Fibroblast of skin of left quadriceps (primary cell): ENCODE results near the gene FGF2.
"Not testable (repeated sequence)": the region's sequence is repeated elsewhere in the genome, so short reads cannot be mapped to it uniquely, and the experiment has no call there.

Experiments used
- DNase-seq, 2 experiments: peaks; one replicate each; pipeline ENCODE4 v3.0.0-alpha.2; 2013; ENCODE audit warnings: low read depth in 2 of 2

FGF2 gene

DNA sequence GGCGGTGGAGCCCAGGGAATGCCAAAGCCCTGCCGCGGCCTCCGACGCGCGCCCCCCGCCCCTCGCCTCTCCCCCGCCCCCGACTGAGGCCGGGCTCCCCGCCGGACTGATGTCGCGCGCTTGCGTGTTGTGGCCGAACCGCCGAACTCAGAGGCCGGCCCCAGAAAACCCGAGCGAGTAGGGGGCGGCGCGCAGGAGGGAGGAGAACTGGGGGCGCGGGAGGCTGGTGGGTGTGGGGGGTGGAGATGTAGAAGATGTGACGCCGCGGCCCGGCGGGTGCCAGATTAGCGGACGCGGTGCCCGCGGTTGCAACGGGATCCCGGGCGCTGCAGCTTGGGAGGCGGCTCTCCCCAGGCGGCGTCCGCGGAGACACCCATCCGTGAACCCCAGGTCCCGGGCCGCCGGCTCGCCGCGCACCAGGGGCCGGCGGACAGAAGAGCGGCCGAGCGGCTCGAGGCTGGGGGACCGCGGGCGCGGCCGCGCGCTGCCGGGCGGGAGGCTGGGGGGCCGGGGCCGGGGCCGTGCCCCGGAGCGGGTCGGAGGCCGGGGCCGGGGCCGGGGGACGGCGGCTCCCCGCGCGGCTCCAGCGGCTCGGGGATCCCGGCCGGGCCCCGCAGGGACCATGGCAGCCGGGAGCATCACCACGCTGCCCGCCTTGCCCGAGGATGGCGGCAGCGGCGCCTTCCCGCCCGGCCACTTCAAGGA is at the start of gene FGF2:
FGF2 (plus strand) TSS at position 279 of the 705 bp plus-strand sequence; CDS start at position 623, 344 bp downstream.
- peak; percentile 59 to 64 for DNase-seq

DNA sequence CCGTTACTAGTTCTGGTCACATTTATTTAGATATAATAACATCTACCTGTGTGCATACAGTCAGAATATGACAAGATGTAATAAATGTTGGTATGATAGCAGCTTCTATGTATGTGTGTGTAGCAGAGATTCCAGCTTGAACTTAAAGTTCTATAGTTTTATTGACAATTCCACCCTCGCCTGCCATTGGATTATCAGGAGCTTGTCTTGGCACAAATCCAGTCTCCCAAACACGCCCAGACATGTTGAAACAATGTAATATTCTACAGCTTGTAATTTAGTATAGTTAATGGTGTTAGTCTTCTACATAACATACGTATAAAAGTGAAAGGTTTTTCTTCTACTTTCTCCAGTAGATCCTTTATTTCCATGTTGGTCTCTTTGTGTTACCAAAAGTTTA is 49.7 kb upstream of the FGF2 start:
- DNase-seq: no peak

DNA sequence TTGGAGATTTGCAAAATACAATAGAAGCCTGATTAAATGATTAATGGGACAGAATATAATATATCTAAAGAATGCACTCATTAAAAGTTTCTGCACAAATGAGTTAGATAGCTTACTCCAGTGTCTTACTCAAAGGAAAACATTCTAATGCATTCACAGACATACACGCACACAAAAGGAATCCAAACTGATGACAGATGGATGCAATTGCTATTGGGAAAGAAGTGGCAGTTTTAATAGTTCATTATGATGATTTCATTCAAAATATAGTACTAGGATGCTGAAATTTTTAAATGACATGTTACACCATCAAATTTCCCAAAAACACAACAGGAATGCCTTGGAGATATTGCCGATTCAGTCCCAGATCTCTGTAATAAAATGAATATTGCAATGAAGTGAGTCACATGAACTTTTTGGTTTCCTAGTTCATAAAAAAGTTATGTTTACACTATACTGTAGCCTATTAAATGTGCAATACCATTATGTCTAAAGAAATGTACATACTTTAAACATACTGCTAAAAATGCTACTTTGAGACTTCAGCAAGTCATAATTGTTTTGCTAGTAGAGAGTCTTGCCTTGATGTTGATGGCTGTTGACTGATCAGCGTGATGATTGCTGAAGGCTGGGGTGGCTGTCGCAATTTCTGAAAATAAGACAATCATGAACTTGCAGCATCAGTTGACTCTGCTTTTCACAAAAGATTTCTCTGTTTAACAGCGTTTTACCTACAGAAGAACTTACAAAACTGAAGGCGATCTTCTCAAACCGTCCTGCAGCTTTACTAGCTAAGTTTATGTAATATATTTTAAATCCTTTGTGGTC is 48.6 kb upstream of the FGF2 start:
- peak; percentile 98 for DNase-seq

DNA sequence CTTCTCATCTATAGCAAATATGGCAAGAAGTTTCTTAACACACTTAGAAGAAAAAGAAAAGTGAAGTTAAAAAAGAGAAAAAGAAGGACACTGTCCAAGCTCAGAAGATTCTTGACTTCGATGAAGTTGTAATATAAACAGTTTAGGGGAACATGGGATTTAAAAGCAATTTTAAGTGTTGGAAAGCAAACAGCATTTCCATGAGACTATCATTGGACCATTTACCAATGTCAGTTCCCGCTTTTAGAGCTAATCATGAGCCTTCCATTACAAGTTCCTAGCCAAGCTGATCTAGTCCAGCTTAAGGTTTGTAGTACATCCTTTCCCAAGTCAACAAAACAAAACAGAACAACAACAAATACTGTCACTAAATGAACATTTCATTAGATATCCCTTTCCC is 45.1 kb upstream of the FGF2 start:
- DNase-seq: no peak

DNA sequence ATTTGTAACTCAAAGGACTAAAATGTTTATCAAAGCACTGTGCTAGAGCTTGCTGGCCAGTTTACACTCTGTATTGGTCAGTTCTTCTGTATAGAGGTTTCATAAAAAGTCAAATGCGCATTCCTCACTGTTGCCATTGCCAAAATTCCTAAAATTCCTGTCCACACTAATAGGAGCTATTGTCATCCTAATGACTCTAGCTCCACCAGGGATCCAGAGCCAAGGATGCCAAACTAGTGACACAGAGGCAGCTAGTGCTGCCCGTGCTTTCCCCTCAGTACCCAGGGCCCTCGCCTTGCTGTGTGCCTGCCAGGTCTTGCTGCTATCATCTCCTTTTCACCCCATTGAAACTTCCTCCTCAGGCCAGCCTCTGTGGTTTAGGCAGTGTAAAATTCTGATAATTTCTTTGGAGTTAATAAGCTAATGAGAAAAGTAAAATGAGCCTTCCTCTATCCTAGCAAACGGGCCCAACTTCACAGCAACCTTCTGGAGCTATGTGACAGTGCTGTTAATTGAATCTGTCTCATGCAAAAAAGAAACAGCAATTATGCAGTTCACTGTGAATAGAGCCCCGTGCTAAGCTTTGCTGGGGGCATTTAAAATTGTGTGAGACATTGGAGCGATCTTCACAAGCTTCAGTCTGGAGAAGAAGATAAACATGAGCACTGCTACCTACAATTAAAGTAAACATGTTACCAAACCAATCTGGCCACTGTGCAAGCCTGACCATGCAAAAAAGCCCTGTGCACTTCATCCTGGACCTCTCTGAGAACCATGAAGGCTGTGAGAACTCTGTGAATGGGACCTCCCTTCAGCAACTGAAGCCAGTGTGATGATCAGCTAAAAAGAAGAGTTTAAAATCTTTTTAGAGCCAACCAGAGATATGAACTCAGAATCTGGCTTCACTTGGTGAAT is 43.1 kb upstream of the FGF2 start:
- DNase-seq: peak; percentile 81 to 83

DNA sequence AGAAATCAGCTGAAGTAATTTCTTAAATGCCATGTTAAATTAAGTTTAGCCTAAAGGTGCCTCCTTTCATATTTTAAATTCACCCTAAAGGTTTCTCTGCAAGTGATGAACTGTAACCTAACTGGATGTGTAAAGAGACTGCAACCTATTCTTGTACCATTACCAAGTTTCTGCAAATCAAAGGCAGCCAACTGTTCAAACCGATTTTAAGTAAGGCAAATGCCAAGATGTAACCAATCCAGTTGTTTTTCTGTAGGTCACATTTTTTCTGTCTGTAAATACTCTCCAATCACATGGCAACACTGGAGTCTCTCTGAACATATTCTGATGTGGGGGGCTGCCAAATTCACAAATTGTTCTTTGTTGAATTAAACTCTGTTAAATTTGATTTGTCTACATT is 42.4 kb upstream of the FGF2 start:
- DNase-seq: no peak

DNA sequence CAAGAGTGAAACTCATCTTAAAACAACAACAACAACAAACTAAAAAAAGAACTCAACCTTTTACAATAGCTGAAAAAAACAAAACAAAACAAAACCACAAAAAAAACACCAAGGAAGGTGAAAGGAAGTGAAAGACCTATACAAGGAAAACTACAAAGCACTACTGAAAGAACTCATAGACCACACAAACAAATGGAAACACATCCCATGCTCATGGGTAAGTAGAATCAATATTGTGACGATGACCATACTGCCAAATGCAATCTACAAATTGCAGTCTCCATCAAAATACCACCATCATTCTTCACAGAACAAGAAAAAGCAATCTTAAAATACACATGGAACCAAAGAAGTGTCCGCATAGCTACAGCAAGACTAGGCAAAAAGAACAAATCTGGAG is 41.5 kb upstream of the FGF2 start:
- no peak for DNase-seq

DNA sequence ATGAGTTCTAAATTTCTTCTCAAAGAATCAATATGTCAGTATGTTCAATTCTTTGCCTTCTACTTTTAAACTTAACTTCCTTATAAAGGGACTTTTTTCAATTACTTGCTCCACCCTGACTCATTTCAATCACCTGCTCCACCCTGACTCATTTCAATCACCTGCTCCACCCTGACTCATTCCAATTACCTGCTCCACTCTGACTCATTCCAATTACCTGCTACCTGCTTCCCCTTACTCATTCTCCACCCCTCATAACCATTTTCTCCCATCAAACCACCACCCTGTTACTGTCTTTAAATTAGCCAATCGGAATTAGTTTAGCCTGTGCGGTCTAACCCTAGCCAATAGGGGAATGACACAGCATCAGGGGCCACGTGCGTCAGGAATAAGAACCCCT is 40.3 kb upstream of the FGF2 start:
- DNase-seq: not testable (repeated sequence)

DNA sequence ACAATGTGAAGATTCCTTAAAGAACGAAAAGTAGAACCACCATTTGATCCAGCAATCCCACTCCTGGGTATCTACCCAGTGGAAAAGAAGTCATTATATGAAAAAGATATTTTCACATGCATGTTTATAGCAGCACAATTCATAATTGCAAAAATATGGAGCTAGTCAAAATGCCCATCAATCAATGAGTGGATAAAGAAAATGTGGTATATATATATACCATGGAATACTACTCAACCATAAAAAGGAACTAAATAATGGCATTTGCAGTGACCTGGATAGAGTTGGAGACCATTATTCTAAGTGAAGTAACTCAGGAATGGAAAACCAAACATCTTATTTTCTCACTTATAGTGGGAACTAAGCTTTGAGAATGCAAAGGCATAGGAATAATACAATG is 39.7 kb upstream of the FGF2 start:
- DNase-seq: not testable (repeated sequence)

DNA sequence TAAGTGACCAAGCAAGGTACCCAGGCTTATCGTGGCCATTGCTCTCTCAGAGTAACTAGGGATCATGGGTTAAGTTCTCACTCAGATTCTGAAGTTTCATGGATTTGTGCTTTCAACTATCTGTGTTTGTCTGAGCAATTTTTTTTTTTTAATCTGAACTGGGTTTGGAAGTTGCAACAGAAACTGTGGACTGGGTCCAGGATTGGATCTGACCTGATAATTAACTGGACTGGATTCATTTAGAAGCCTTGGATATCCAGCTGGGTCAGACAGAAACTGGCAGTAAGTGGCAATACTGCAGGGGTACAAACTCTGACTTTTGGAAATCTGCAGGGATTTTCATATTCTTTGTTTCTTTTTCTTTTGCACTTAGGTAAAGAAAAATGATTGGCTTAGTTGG is 38.7 kb upstream of the FGF2 start:
- no peak for DNase-seq

DNA sequence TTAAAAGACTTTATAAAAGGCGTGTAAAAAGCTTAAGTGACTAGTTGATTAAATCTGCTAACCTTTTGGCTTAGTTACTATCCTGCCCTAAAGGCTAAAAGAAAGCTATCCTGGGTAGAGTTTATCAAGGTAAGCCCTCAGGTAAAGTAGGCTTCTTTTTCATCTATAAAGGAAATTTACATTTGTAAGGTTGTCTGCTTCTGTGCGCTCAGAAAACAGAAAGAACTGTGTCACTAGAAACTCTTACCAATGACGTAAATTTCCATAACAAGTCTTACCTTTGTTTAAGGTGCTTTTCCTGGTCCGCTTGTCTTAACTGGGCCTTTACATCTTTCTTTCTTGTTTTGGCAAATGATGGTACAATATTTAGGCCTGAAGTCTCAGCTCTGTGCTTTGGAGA is 37.7 kb upstream of the FGF2 start:
- no peak for DNase-seq

DNA sequence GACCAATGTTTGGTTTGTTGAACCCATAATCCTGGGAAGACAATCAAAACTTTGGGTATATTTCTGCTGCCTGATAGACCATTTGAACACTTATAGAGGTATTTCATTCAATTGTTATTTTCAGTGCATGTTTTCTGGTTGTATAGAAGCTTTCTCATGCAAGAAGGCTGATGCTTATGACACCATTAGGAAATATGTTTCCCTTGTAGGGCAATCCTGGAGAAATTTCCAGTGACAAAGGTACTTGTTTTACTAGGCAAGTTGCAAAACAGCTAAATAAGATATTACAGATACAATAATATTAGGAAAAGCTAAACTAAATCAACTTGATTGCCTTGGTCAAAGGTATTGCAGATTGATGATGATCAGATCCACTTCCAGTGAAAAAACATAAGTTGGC is 32.8 kb upstream of the FGF2 start:
- no peak for DNase-seq

DNA sequence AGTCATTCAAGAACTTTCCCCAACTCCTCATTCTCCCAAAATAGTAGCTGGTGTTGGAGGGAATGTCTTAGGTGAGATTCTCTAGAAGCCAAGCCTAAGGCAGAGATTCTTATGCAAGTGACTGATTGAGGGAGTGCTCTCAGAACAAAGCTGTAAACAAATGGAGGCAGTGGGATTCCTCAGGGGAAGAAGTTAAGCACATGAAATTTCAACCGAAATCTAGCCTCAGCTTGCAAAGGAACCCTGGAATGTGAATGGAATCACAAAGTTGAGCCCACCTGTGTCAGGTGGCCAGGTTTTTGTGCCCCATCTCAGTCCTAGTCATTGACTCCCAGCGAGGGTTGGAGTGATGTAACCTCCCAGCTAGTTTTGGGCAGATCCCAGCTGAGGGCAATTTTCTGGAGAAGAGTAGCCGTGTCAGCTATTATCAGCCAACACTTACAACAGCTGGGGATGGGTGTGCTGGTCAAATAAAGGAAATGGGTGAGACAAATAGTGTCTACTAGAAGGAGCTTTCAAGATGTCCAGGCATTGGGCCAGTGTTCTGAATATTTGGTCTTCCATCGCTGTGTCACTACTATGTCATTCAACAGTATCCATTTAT is 29.7 kb upstream of the FGF2 start:
- no peak for DNase-seq

DNA sequence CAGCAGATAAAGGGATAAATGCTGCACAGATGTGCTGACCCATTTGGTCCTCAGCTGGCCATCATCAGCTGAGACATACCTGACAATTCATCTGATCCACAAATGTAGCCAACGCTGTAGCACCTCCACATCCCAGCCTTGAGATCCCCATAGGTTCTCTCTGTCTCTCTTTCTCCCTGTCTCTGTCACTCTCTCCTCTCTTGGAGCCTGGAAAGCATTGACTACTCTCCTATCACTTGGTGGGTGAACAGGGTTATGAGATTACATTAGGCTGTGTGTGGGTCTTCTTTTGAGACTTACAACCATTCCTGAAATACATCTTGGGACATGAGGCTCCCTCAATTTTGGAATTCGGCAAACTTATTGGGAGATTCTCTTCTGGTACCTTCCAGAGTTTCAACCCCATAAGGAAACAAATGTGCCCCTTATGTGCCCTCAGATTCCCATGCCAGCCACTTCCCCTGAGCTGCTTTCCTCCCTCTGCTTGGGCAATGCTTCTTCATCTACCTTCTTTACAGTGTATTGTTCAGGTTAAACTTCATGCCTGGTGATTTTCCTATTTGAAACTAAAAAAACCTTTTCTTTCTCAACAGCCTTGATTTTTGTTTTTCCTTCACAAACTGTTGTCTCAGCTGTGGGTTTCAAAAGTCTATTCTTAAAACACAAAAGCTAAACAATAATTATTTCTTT is 29.1 kb upstream of the FGF2 start:
- no peak for DNase-seq

DNA sequence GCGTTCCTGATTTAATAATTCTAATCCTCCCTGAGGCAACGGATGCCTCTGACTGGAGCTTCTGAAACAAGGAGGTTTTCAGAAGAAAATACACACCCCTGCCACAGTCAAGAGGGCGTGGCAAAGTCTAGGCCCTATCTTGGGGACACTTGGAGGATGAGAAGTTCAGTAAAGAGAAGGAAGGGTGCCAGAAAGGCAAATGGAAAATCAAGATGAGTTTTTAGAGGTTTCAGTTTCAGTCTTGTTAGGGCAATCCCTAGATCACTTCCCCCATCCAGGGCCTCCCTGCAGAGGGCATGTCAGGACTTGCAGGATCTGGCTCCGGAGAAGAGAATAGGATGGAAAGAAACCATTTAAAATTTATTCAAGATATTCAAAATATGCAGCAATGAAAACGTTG is 28.5 kb upstream of the FGF2 start:
- peak; percentile 87 to 88 for DNase-seq

DNA sequence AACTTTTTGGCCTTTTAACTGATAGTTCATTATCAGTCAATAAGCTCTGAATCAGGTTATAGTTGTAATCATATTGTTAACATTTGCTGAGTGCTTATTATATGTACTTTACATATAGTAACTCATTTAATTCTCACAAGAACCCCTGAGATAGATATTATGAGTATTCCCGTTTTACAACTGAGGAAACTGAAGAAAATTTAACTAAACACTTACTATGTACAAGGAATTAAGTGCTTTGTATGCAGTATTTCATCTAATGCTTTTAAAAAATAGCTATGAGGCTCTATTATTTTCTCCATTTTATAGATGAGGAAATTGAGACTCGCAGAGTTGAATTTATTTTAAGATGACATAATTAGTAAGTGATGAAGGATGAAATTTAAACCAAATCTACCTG is 27.7 kb upstream of the FGF2 start:
- DNase-seq: no peak

DNA sequence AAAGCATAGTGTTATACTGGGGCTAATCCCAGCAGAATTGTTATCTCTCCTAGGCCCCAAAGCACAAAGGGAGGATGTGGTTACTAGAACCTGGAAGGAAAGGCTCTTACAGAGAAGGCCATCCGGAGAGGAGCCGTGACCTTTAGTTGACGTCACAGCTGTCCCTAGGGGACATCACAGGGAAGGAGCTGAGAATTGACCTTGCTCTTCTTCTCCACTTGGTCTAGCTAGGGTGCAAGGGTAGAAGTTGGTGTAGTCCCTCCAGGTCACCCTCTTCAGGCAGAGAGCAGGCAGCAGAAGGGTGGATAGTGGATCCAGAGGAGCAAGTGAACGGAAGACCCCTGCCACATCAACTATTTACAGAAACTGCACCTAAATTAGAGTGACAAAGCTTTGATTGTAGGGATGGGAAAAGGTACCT is 22.8 kb upstream of the FGF2 start:
- no peak for DNase-seq

DNA sequence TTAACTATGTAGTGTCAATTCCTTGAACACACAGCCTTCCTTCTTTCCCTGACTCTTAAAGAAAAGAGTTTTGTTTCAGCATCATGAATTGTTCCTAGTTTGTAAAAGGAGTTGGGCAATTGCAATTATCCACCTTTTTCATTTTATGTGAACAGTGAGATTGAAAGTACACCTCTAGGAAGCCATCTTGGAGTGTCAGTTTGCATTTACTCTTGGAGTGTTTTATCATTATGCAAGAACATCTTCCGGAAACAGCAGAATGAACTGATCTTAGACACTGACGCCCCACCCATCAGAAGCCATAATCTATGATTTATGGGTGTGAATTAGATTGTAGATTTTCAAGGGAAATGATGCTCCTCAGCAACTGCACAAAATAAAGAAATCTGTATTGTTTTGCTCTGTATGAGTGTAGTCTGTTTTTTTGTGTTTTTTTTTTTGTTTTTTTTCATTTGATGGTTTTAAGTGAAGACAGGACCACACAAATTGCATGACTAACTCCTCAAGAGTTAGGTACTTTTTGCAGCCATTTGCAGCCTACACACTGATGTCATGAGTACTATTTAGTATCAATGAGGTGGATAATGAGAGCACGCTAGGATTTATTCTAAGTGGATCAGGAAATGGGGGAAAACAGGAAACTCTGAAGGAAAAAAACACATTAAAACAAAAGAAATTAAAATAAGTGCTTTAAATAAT is 19.5 kb upstream of the FGF2 start:
- DNase-seq: no peak

DNA sequence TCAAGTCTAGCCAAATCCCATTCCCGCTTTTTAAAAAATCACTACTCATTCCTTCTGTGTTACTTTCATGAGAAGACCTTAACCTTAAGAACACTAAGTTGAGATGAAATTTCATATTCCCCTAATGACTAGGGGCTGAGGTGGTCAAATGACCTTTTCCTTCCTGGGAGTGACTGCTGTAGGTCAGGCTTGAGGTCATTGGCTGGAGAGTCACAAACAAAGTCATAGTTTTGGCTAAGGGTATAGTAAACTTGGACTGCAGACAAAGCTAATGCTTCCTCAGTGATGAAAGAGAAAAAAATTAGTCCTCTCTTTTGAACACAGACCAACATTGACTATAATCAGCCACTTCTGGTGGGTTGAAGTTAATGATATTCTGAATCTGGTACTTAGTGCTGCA is 16.0 kb upstream of the FGF2 start:
- no peak for DNase-seq

DNA sequence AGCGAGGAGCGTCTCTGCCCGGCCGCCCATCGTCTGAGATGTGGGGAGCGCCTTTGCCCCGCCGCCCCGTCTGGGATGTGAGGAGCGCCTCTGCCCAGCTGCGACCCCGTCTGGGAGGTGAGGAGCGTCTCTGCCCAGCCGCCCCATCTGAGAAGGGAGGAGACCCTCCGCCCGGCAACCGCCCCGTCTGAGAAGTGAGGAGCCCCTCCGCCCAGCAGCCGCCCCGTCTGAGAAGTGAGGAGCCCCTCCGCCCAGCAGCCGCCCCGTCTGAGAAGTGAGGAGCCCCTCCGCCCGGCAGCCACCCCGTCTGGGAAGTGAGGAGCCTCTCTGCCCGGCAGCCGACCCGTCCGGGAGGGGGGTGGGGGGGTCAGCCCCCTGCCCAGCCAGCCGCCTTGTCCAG is 14.8 kb upstream of the FGF2 start:
- DNase-seq: not testable (repeated sequence)

DNA sequence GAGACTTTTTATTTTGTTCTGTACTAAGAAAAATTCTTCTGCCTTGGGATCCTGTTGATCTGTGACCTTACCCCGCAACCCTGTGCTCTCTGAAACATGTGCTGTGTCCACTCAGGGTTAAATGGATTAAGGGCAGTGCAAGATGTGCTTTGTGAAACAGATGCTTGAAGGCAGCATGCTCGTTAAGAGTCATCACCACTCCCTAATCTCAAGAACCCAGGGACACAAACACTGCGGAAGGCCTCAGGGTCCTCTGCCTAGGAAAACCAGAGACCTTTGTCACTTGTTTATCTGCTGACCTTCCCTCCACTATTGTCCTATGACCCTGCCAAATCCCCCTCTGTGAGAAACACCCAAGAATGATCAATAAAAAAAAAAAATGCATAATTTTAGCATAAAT is 13.8 kb upstream of the FGF2 start:
- DNase-seq: not testable (repeated sequence)
